H4 (cell line): ENCODE results near the gene METTL8. TPM values are rescaled to one million over a fixed set of nuclear protein-coding genes. Genes with fewer than 3 reads are reported as not detected.
"Not testable (repeated sequence)": the region's sequence is repeated elsewhere in the genome, so short reads cannot be mapped to it uniquely, and the experiment has no call there.

Experiments
- DNase-seq: peaks from one replicate; pipeline ENCODE4 v3.0.0-alpha.2; 2015; ENCODE audit warnings: low spot score
- total RNA-seq: library from RNA; depleted of rRNA; stranded (reverse); fragments of >200 nt; shearing (Covaris generic); gene quantifications from 2 replicates; pipeline ENCODE4 v1.2.3, GENCODE V29; 2014

METTL8 gene
- total RNA-seq, 1 experiment from 2014 or later, result 22.0 TPM

GRCh38 chr2:171430516-171431410, 3.0 kb downstream of the METTL8 start:
- no peak for DNase-seq

- DNase-seq, result not testable (repeated sequence)
These were observed 10.9 kb downstream of the METTL8 start for GRCh38 chr2:171422710-171423495.

- DNase-seq, result no peak
These were observed 12.8 kb downstream of the METTL8 start for GRCh38 chr2:171420728-171421563.

GRCh38 chr2:171419333-171419732, 14.5 kb downstream of the METTL8 start:
- no peak for DNase-seq

GRCh38 chr2:171416009-171416926, 17.5 kb downstream of the METTL8 start:
- peak; percentile 91 for DNase-seq

GRCh38 chr2:171414645-171415044, 19.1 kb downstream of the METTL8 start:
- not testable (repeated sequence) for DNase-seq

GRCh38 chr2:171412571-171413175, 21.1 kb downstream of the METTL8 start:
- no peak for DNase-seq

- DNase-seq, result no peak
These were observed 21.9 kb downstream of the METTL8 start for GRCh38 chr2:171411791-171412483.

- no peak for DNase-seq
These were observed 22.6 kb downstream of the METTL8 start for GRCh38 chr2:171411214-171411613.

- no peak for DNase-seq
These were observed 23.2 kb downstream of the METTL8 start for GRCh38 chr2:171410624-171411023.

GRCh38 chr2:171410101-171410500, 23.7 kb downstream of the METTL8 start:
- no peak for DNase-seq

- DNase-seq, result peak; percentile 17
These were observed 24.3 kb downstream of the METTL8 start for GRCh38 chr2:171409436-171409971.

- DNase-seq, result no peak
These were observed 26.1 kb downstream of the METTL8 start for GRCh38 chr2:171407676-171408044.

GRCh38 chr2:171407030-171407675, 26.6 kb downstream of the METTL8 start:
- no peak for DNase-seq

GRCh38 chr2:171406044-171406443, 27.7 kb downstream of the METTL8 start:
- DNase-seq, result no peak

GRCh38 chr2:171405546-171405945, 28.2 kb downstream of the METTL8 start:
- no peak for DNase-seq

GRCh38 chr2:171404719-171405118, 29.1 kb downstream of the METTL8 start:
- no peak for DNase-seq

GRCh38 chr2:171404261-171404660, 29.5 kb downstream of the METTL8 start:
- peak; percentile 13 for DNase-seq
